K562 (cell line): ENCODE data around the gene DAB1.

Experiments used
- BRD9 ChIP-seq: fragments of 450-650 bp; IDR thresholded peaks from 2 replicates; pipeline ENCODE4 v1.6.1; 2018; ENCODE audit warnings: low read depth; ENCODE audit not compliant: partially characterized antibody
- CHD1 ChIP-seq: fragments of 200-600 bp; sonication (generic); IDR thresholded peaks from one replicate; pipeline ENCODE4 v1.6.1; 2012; ENCODE audit warnings: mild to moderate bottlenecking, moderate library complexity, low read length, inconsistent platforms
- EP300 ChIP-seq: IDR thresholded peaks from 2 replicates; pipeline ENCODE4 v1.6.1; 2012; ENCODE audit warnings: low read length, improper control_type of control experiment
- NR2C1 ChIP-seq, 2 experiments: fragments of 450-650 bp; IDR thresholded peaks; 2 replicates each; pipeline ENCODE4 v1.6.1; 2017; ENCODE audit warnings: mild to moderate bottlenecking in 2 of 2, antibody characterized with exemption in 1 of 2, inconsistent platforms in 1 of 2, missing compliant biosample characterization in 1 of 2, missing genetic modification characterization in 1 of 2
- POLR3G ChIP-seq: IDR thresholded peaks from 2 replicates; pipeline ENCODE4 v1.6.1; 2011; ENCODE audit not compliant: insufficient read length, insufficient replicate concordance; ENCODE audit errors: extremely low read depth
- RBFOX2 ChIP-seq: fragments of 200-400 bp; formaldehyde crosslinking; IDR thresholded peaks from 2 replicates; pipeline ENCODE4 v1.6.1; 2017; ENCODE audit warnings: low read depth, mild to moderate bottlenecking, low read length, moderate library complexity
- TF ChIP-seq, protein P1 (sequence below), 2 experiments: fragments of 450-650 bp; IDR thresholded peaks; 2 replicates each; pipeline ENCODE4 v1.6.1; 2016; ENCODE audit warnings: mild to moderate bottlenecking in 2 of 2, borderline replicate concordance in 1 of 2, low read depth in 1 of 2, moderate library complexity in 1 of 2
- TF ChIP-seq, protein P2 (sequence below), 3 experiments: IDR thresholded peaks in 2 of 3; conservative IDR thresholded peaks in 1 of 3; 2 replicates each; pipeline ENCODE4 v1.5.1; 2011 to 2012; ENCODE audit warnings: low read length in 3 of 3, mild to moderate bottlenecking in 3 of 3, control low read depth in 2 of 3, improper control_type of control experiment in 1 of 3, inconsistent platforms in 1 of 3, low read depth in 1 of 3, mixed read lengths in 1 of 3, moderate library complexity in 1 of 3; ENCODE audit not compliant: insufficient read depth in 2 of 3

DNA sequence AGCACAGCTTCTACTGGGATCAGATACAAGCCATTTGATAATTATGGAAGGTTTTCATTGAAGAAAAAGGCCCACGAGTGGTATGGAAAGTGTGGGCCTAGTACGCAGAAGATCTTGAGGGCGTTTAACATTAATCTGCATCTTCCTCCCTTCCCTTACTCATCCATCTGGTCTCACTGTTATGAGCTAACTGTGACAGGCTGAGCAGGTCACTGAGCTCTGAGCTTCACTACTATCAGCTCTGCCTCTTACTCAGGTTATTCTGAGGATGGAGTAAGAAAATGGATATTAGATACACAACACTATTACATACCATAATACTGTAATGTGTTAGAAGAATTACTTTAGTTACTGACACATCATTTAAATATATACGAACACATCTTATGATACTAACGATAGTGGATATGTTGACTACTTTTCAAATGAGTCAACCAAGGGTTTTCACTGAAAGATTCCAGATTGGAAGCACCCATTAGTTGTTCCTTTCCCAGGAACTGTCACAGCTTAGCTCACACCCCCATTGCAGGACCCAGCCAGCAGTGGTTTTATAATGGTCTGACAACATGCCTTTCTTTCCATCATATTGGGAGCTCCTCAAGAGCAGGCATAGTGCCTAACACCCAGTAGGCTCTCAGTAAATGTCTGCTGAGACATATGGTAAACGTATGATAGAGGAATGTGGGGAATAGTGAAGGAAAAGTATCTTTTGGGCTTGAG is 360.3 kb downstream of the DAB1 start:
- no peak for TF ChIP-seq NR2C1 (IDR thresholded peaks at IDR 0.05)
- TF ChIP-seq NR2C1 (tag; IDR thresholded peaks at IDR 0.05) = no peak
- TF ChIP-seq EP300 = no peak
- TF ChIP-seq, protein P1, sequence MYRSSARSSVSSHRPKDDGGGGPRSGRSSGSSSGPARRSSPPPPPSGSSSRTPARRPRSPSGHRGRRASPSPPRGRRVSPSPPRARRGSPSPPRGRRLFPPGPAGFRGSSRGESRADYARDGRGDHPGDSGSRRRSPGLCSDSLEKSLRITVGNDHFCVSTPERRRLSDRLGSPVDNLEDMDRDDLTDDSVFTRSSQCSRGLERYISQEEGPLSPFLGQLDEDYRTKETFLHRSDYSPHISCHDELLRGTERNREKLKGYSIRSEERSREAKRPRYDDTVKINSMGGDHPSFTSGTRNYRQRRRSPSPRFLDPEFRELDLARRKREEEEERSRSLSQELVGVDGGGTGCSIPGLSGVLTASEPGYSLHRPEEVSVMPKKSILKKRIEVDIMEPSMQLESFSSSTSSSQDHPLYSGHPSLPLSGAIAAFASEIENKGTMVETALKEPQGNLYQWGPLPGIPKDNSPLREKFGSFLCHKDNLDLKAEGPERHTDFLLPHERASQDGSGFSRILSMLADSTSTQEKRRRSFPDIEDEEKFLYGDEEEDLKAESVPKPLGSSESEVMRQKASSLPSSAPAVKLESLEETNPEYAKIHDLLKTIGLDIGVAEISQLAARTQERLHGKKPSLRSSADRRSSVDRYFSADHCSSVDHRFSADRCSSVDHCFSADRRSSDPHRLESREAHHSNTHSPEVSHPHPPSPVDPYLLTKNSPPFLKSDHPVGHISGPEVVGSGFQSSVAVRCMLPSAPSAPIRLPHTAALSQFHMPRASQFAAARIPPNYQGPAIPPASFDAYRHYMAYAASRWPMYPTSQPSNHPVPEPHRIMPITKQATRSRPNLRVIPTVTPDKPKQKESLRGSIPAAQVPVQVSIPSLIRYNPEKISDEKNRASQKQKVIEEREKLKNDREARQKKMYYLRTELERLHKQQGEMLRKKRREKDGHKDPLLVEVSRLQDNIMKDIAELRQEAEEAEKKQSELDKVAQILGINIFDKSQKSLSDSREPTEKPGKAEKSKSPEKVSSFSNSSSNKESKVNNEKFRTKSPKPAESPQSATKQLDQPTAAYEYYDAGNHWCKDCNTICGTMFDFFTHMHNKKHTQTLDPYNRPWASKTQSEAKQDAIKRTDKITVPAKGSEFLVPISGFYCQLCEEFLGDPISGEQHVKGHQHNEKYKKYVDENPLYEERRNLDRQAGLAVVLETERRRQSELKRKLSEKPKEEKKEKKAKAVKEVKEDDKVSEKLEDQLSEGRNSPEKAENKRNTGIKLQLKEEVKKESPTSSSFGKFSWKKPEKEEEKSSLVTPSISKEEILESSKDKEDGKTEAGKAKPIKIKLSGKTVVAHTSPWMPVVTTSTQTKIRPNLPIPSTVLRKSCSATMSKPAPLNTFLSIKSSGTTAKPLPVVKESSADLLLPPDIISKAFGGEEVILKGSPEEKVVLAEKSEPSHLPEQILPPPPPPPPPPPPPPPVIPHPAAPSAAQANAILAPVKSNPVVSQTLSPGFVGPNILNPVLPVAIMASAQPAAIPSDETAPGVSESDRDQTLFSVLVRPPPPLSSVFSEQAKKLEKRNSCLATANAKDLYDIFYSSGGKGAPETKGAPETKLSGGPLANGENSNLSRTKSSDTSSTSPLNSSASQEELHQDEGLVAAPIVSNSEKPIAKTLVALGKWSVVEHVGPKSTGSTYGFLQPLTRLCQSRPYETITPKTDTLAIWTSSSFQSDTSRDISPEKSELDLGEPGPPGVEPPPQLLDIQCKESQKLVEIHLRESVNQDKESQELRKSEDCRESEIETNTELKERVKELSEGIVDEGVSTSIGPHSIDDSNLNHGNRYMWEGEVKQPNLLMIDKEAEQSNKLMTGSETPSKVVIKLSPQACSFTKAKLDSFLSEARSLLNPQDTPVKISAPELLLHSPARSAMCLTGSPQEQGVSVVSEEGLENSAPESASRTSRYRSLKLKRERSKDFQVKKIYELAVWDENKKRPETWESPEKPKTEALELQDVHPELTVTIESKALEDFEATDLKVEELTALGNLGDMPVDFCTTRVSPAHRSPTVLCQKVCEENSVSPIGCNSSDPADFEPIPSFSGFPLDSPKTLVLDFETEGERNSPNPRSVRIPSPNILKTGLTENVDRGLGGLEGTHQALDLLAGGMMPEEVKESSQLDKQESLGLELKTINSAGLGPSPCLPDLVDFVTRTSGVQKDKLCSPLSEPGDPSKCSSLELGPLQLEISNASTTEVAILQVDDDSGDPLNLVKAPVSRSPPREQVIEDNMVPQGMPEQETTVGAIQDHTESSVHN (IDR thresholded peaks at IDR 0.05; ENCODE audit: borderline replicate concordance in 1 of 2, low read depth in 1 of 2) = no peak
- no peak for TF ChIP-seq RBFOX2
- TF ChIP-seq CHD1 = no peak
- TF ChIP-seq, protein P2, sequence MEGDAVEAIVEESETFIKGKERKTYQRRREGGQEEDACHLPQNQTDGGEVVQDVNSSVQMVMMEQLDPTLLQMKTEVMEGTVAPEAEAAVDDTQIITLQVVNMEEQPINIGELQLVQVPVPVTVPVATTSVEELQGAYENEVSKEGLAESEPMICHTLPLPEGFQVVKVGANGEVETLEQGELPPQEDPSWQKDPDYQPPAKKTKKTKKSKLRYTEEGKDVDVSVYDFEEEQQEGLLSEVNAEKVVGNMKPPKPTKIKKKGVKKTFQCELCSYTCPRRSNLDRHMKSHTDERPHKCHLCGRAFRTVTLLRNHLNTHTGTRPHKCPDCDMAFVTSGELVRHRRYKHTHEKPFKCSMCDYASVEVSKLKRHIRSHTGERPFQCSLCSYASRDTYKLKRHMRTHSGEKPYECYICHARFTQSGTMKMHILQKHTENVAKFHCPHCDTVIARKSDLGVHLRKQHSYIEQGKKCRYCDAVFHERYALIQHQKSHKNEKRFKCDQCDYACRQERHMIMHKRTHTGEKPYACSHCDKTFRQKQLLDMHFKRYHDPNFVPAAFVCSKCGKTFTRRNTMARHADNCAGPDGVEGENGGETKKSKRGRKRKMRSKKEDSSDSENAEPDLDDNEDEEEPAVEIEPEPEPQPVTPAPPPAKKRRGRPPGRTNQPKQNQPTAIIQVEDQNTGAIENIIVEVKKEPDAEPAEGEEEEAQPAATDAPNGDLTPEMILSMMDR (IDR thresholded peaks at IDR 0.05 in 2 of 3, conservative IDR thresholded peaks at IDR 0.05 in 1 of 3; ENCODE audit: insufficient read depth in 2 of 3, low read depth in 1 of 3, low read length in 3 of 3) = no peak
- TF ChIP-seq POLR3G = no peak
- no peak for TF ChIP-seq BRD9
